ENCODE data around the gene TMEM248. TPM values are rescaled to one million over a fixed set of nuclear protein-coding genes. Genes with fewer than 3 reads are reported as not detected.

Gene TMEM248
- total and polyA plus RNA-seq, 9 donors, result 51.8 to 118 (median 100) TPM

GRCh38 chr7:67006965-67007364 is 85.9 kb downstream of the TMEM248 start:
- H3K27me3 ChIP-seq, result no peaks in the 10 kb centered on the region
- DNase-seq, result no peak
- intact Hi-C loops (cut with DNase I), result no loop called here
- H3K4me1 ChIP-seq (ENCODE audit: insufficient read depth), result no peaks in the 10 kb centered on the region
- TF ChIP-seq POLR2A (IDR thresholded peaks at IDR 0.05), result no peak
- no peaks in the 10 kb centered on the region for H3K9me3 ChIP-seq
- no peaks in the 10 kb centered on the region for H3K36me3 ChIP-seq
- H3K4me3 ChIP-seq, result no peak overlapping the region
- WGBS, 3 donors, result 83 to 93% (median 85%) methylated on average over 2 of the region's 2 CpGs
- H3K27ac ChIP-seq, result no peak overlapping the region

Small RNA genes lying within 50 kb of the gene (small RNA-seq; reads per million reads assigned to genes)
- not detected for gene RF00017
- gene RN7SL43P, result not detected
- not detected for gene RNU6-1254P

Other genes starting within 250 kb of the TMEM248 start
- gene RABGEF1, start 180.5 kb upstream of the TMEM248 start, total RNA-seq, result 10 to 100 TPM; 22.2 to 29.9 (median 25.4) TPM
- 10 to 100 TPM; 13.1 to 28.0 TPM for gene RABGEF1, start 180.5 kb upstream of the TMEM248 start, polyA plus RNA-seq
- 100 to 1,000 TPM in 4 of 7 donors, 10 to 100 TPM in 3; 70.7 to 123 (median 108) TPM for gene SBDS, start 74.4 kb downstream of the TMEM248 start, total RNA-seq
- gene SBDS, start 74.4 kb downstream of the TMEM248 start, polyA plus RNA-seq, result 100 to 1,000 TPM; 119 to 157 TPM
- gene TYW1, start 75.6 kb downstream of the TMEM248 start, total RNA-seq, result 10 to 100 TPM; 17.3 to 45.6 (median 22.4) TPM
- 10 to 100 TPM; 22.3 to 25.8 TPM for gene TYW1, start 75.6 kb downstream of the TMEM248 start, polyA plus RNA-seq